Breast epithelium (tissue), 3 donors: ENCODE measurements around the gene ATP9B.

Experiments
- CTCF ChIP-seq, 3 donors: fragments of 450-650 bp; IDR thresholded peaks; one replicate each; pipeline ENCODE4 v1.5.1; 2016 to 2017; ENCODE audit warnings: antibody characterized with exemption in 3 of 3, mild to moderate bottlenecking in 3 of 3, moderate library complexity in 3 of 3
- POLR2A ChIP-seq: fragments of 450-650 bp; IDR thresholded peaks from one replicate; pipeline ENCODE4 v1.6.1; 2016; ENCODE audit warnings: antibody characterized with exemption, mild to moderate bottlenecking, moderate library complexity
- POLR2AphosphoS5 ChIP-seq, 3 donors: sonication (generic); formaldehyde crosslinking; IDR thresholded peaks; one replicate each; pipeline ENCODE4 v1.6.1; 2017; ENCODE audit warnings: antibody characterized with exemption in 3 of 3

GRCh38 chr18:79206444-79206843 lies 137.2 kb downstream of the ATP9B start:
- TF ChIP-seq CTCF (IDR thresholded peaks at IDR 0.05) (no peak), POLR2AphosphoS5 (IDR thresholded peaks at IDR 0.05) (no peak), POLR2A (no peak)
